ENCODE measurements around the gene FOXP1. TPM values are rescaled to one million over a fixed set of nuclear protein-coding genes. Genes with fewer than 3 reads are reported as not detected.

FOXP1 gene
- total and polyA plus RNA-seq, 8 donors: 95.1 to 143 (median 123) TPM

GRCh38 chr3:71077070-71077469 lies 506.5 kb downstream of the FOXP1 start:
- H3K27me3 ChIP-seq: no peaks in the 10 kb centered on the region
- no peak for DNase-seq
- ATAC-seq: no peak
- intact Hi-C loops (cut with DNase I): no loop called here
- no peaks in the 10 kb centered on the region for H3K9me3 ChIP-seq
- H3K4me1 ChIP-seq: peaks cover 0 to 16% of the 10 kb centered on the region in 2 donors
- no peaks in the 10 kb centered on the region for H3K36me3 ChIP-seq
- H3K4me3 ChIP-seq: no peak overlapping the region
- H3K27ac ChIP-seq: no peak overlapping the region
- TF ChIP-seq CTCF (IDR thresholded peaks at IDR 0.05): no peak

- no peak for ATAC-seq
- Histone ChIP-seq H3K27ac (no peak overlapping the region), H3K4me1 (peaks cover 0 to 16% of the 10 kb centered on the region in 2 donors), H3K4me3 (no peak overlapping the region), H3K36me3 (no peaks in the 10 kb centered on the region), H3K27me3 (no peaks in the 10 kb centered on the region), H3K9me3 (no peaks in the 10 kb centered on the region)
- TF ChIP-seq CTCF (IDR thresholded peaks at IDR 0.05): no peak
- DNase-seq: no peak
- intact Hi-C loops (cut with DNase I): no loop called here
These were observed 507.0 kb downstream of the FOXP1 start for GRCh38 chr3:71076361-71077002.

- TF ChIP-seq CTCF (IDR thresholded peaks at IDR 0.05): no peak
- intact Hi-C loops (cut with DNase I): no loop called here
- ATAC-seq: no peak
These were observed 508.0 kb downstream of the FOXP1 start for GRCh38 chr3:71075494-71075893.

GRCh38 chr3:71074423-71074822 lies 509.1 kb downstream of the FOXP1 start:
- no peaks in the 10 kb centered on the region for H3K27me3 ChIP-seq
- peaks cover 10 to 30% of the 10 kb centered on the region in 2 donors for H3K4me1 ChIP-seq
- no peak for TF ChIP-seq CTCF (IDR thresholded peaks at IDR 0.05)
- no peak for ATAC-seq
- intact Hi-C loops (cut with DNase I): no loop called here
- no peak overlapping the region for H3K4me3 ChIP-seq
- H3K27ac ChIP-seq: no peak overlapping the region
- H3K36me3 ChIP-seq: no peaks in the 10 kb centered on the region
- H3K9me3 ChIP-seq: no peaks in the 10 kb centered on the region
- no peak for DNase-seq

More at GRCh38 chr3:71075494-71075893, 508.0 kb downstream of the FOXP1 start:
- H3K4me1 ChIP-seq: peaks cover 1 to 24% of the 10 kb centered on the region in 2 donors
- no peak overlapping the region for H3K4me3 ChIP-seq
- no peaks in the 10 kb centered on the region for H3K9me3 ChIP-seq
- no peak overlapping the region for H3K27ac ChIP-seq
- no peak for DNase-seq
- H3K27me3 ChIP-seq: no peaks in the 10 kb centered on the region
- H3K36me3 ChIP-seq: no peaks in the 10 kb centered on the region

- Histone ChIP-seq H3K4me1 (peaks cover 10 to 35% of the 10 kb centered on the region in 2 donors), H3K27ac (no peak overlapping the region), H3K27me3 (no peaks in the 10 kb centered on the region), H3K36me3 (no peaks in the 10 kb centered on the region), H3K4me3 (no peak overlapping the region), H3K9me3 (no peaks in the 10 kb centered on the region)
- no peak for ATAC-seq
- DNase-seq: no peak
- no peak for TF ChIP-seq CTCF (IDR thresholded peaks at IDR 0.05)
- intact Hi-C loops (cut with DNase I): no loop called here
These were observed 510.5 kb downstream of the FOXP1 start for GRCh38 chr3:71072986-71073385.
